Measurements from ENCODE around the gene SMG6. TPM values are rescaled to one million over a fixed set of nuclear protein-coding genes. Genes with fewer than 3 reads are reported as not detected.

Gene SMG6
- total RNA-seq, 1 experiment from 2014 or later, result 33.8 TPM

GRCh38 chr17:2222301-2222700 is 81.3 kb downstream of the SMG6 start:
- H3K36me3 ChIP-seq (ENCODE audit: control insufficient read depth, insufficient read depth, low read length), result no peaks in the 10 kb centered on the region
- intact Hi-C loops (cut with micrococcal nuclease; ENCODE audit: unreplicated experiment), result no loop called here
- BruUV-seq (replicated peaks), result no TSS peak

GRCh38 chr17:2218426-2218825 is 85.2 kb downstream of the SMG6 start:
- BruUV-seq (replicated peaks), result no TSS peak

More at GRCh38 chr17:2222301-2222700, 81.3 kb downstream of the SMG6 start:
- CTCF ChIA-PET, result interaction anchor here (0.6 to 0.8 kb wide), 2 partner anchors 66 to 168 kb away, joined by 3 to 7 read pairs; no protein-coding TSS in a partner anchor
- H3K4me1 Mint-ChIP-seq (ENCODE audit: low read depth, unreplicated experiment), result peaks cover 10% of the 10 kb centered on the region
- H3K36me3 Mint-ChIP-seq (ENCODE audit: insufficient read depth, unreplicated experiment), result peaks cover 14% of the 10 kb centered on the region
- Histone ChIP-seq H3K27me3 (replicated peaks; ENCODE audit: control insufficient read depth, insufficient read depth, low read length) (no peaks in the 10 kb centered on the region), H3K9me3 (no peaks in the 10 kb centered on the region), H3K4me1 (0 out of 2 replicates have a peak, but pooled peaks cover 6% of the 10 kb centered on the region), H3K4me3 (ENCODE audit: low read depth, low read length) (no peak overlapping the region)
- TF ChIP-seq CTCF (IDR thresholded peaks at IDR 0.05; ENCODE audit: insufficient read depth in 1 of 2, low read depth in 1 of 2, low read length in 1 of 2, severe bottlenecking in 1 of 2, unreplicated experiment in 1 of 2), result no peak
- H3K27ac Mint-ChIP-seq (ENCODE audit: unreplicated experiment), result no peak overlapping the region
- no peaks in the 10 kb centered on the region for H3K27me3 Mint-ChIP-seq (ENCODE audit: insufficient read depth, unreplicated experiment)
- no peak overlapping the region for H3K4me3 Mint-ChIP-seq (ENCODE audit: unreplicated experiment)
- no peak for DNase-seq
- POLR2A ChIA-PET, result no interaction called here
- H3K9me3 Mint-ChIP-seq (ENCODE audit: unreplicated experiment), result no peaks in the 10 kb centered on the region

GRCh38 chr17:2215616-2216364 is 87.8 kb downstream of the SMG6 start:
- Mint-ChIP-seq H3K4me1 (ENCODE audit: low read depth, unreplicated experiment) (peaks cover 5% of the 10 kb centered on the region), H3K36me3 (ENCODE audit: insufficient read depth, unreplicated experiment) (peaks cover 19% of the 10 kb centered on the region), H3K4me3 (ENCODE audit: unreplicated experiment) (no peak overlapping the region), H3K9me3 (ENCODE audit: unreplicated experiment) (no peaks in the 10 kb centered on the region), H3K27me3 (ENCODE audit: insufficient read depth, unreplicated experiment) (no peaks in the 10 kb centered on the region), H3K27ac (ENCODE audit: unreplicated experiment) (no peak overlapping the region)
- intact Hi-C loops (cut with micrococcal nuclease; ENCODE audit: unreplicated experiment), result no loop called here
- CTCF ChIA-PET, result no interaction called here
- Histone ChIP-seq H3K9me3 (no peaks in the 10 kb centered on the region), H3K4me1 (no peaks in the 10 kb centered on the region), H3K36me3 (ENCODE audit: control insufficient read depth, insufficient read depth, low read length) (no peaks in the 10 kb centered on the region), H3K27me3 (replicated peaks; ENCODE audit: control insufficient read depth, insufficient read depth, low read length) (no peaks in the 10 kb centered on the region), H3K4me3 (ENCODE audit: low read depth, low read length) (no peak overlapping the region)
- no peak for TF ChIP-seq CTCF (IDR thresholded peaks at IDR 0.05; ENCODE audit: insufficient read depth in 1 of 2, low read depth in 1 of 2, low read length in 1 of 2, severe bottlenecking in 1 of 2, unreplicated experiment in 1 of 2)
- POLR2A ChIA-PET, result no interaction called here
- no TSS peak for BruUV-seq (replicated peaks)
- DNase-seq, result no peak

More at GRCh38 chr17:2218426-2218825, 85.2 kb downstream of the SMG6 start:
- Mint-ChIP-seq H3K27ac (ENCODE audit: unreplicated experiment) (no peak overlapping the region), H3K4me3 (ENCODE audit: unreplicated experiment) (no peak overlapping the region), H3K36me3 (ENCODE audit: insufficient read depth, unreplicated experiment) (peaks cover 13% of the 10 kb centered on the region), H3K4me1 (ENCODE audit: low read depth, unreplicated experiment) (peaks cover 6% of the 10 kb centered on the region), H3K9me3 (ENCODE audit: unreplicated experiment) (no peaks in the 10 kb centered on the region), H3K27me3 (ENCODE audit: insufficient read depth, unreplicated experiment) (no peaks in the 10 kb centered on the region)
- H3K4me1 ChIP-seq, result 0 out of 2 replicates have a peak, but pooled peaks cover 5% of the 10 kb centered on the region
- no peak for TF ChIP-seq CTCF (IDR thresholded peaks at IDR 0.05; ENCODE audit: insufficient read depth in 1 of 2, low read depth in 1 of 2, low read length in 1 of 2, severe bottlenecking in 1 of 2, unreplicated experiment in 1 of 2)
- DNase-seq, result no peak
- H3K4me3 ChIP-seq (ENCODE audit: low read depth, low read length), result no peak overlapping the region
- ChIA-PET POLR2A (no interaction called here), CTCF (no interaction called here)
- intact Hi-C loops (cut with micrococcal nuclease; ENCODE audit: unreplicated experiment), result no loop called here
- H3K9me3 ChIP-seq, result no peaks in the 10 kb centered on the region
- H3K27me3 ChIP-seq (replicated peaks; ENCODE audit: control insufficient read depth, insufficient read depth, low read length), result no peaks in the 10 kb centered on the region
- H3K36me3 ChIP-seq (ENCODE audit: control insufficient read depth, insufficient read depth, low read length), result no peaks in the 10 kb centered on the region
